Testis (tissue), 2 donors: ENCODE results near the gene RHOF.

Experiments
- POLR2A ChIP-seq: fragments of 450-650 bp; IDR thresholded peaks from one replicate; pipeline ENCODE4 v1.6.1; 2017; ENCODE audit warnings: antibody characterized with exemption, mild to moderate bottlenecking, moderate library complexity
- TF ChIP-seq, protein P1 (sequence below), 3 experiments: fragments of 450-650 bp in 2 of 3; fragments of 200-600 bp in 1 of 3; sonication (generic) in 1 of 3; IDR thresholded peaks; one replicate each; pipeline ENCODE4 v1.5.1; 2016 to 2019; ENCODE audit warnings: antibody characterized with exemption in 3 of 3, mild to moderate bottlenecking in 2 of 3, moderate library complexity in 1 of 3

DNA sequence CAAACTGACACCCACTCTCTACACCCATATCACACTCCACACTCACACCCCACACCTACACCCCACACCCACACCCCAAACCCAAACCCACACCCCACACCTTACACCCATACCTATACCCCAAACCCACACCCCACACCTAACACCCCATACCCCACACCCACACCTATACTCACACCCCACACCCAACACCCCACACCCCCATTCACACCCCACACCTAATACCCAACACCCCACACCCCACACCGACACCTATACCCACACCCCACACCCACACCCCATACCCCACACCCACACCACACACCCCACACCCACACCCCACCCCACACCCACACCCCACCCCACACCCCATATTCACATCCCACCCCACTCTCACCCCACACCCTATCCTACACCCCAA is 42.5 kb downstream of the RHOF start:
- TF ChIP-seq, protein P1, sequence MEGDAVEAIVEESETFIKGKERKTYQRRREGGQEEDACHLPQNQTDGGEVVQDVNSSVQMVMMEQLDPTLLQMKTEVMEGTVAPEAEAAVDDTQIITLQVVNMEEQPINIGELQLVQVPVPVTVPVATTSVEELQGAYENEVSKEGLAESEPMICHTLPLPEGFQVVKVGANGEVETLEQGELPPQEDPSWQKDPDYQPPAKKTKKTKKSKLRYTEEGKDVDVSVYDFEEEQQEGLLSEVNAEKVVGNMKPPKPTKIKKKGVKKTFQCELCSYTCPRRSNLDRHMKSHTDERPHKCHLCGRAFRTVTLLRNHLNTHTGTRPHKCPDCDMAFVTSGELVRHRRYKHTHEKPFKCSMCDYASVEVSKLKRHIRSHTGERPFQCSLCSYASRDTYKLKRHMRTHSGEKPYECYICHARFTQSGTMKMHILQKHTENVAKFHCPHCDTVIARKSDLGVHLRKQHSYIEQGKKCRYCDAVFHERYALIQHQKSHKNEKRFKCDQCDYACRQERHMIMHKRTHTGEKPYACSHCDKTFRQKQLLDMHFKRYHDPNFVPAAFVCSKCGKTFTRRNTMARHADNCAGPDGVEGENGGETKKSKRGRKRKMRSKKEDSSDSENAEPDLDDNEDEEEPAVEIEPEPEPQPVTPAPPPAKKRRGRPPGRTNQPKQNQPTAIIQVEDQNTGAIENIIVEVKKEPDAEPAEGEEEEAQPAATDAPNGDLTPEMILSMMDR (IDR thresholded peaks at IDR 0.05): no peak
- TF ChIP-seq POLR2A: no peak
